Activated naive CD4-positive, alpha-beta T cell treated with anti-CD3 and anti-CD28 coated beads, Interleukin-2, amount 50 U/mL, for 72 hours (primary cell): ENCODE data around the gene TEAD2. TPM values are rescaled to one million over a fixed set of nuclear protein-coding genes. Genes with fewer than 3 reads are reported as not detected.

ENCODE experiments used
- ATAC-seq, 2 donors: fragments of 150-1000 bp; cut with Tn5 transposase; 2 replicates each; pipeline ENCODE4 v1.10.0; 2021; ENCODE audit warnings: mild to moderate bottlenecking in 2 of 2, moderate library complexity in 2 of 2
- DNase-seq, 2 donors: peaks; one replicate each; pipeline ENCODE4 v3.0.0; 2021 to 2022; ENCODE audit warnings: low spot score in 2 of 2
- H3K27ac Mint-ChIP-seq, 2 donors: one replicate each; pipeline ENCODE4 v1.8.0; 2022; ENCODE audit warnings: mild to moderate bottlenecking in 2 of 2, mixed read lengths in 2 of 2
- H3K36me3 Mint-ChIP-seq, 2 donors: one replicate each; pipeline ENCODE4 v1.8.0; 2022; ENCODE audit warnings: mixed read lengths in 2 of 2
- H3K9me3 Mint-ChIP-seq, 2 donors: one replicate each; pipeline ENCODE4 v1.8.0; 2022; ENCODE audit warnings: mixed read lengths in 2 of 2
- total RNA-seq, 2 donors: library from RNA; stranded (reverse); gene quantifications; one replicate each; pipeline ENCODE4 v1.2.3, GENCODE V29; 2022

TEAD2 gene
- total RNA-seq = under 1 TPM in 1 of 2 donors, not detected in 1; 0.32 TPM

DNA sequence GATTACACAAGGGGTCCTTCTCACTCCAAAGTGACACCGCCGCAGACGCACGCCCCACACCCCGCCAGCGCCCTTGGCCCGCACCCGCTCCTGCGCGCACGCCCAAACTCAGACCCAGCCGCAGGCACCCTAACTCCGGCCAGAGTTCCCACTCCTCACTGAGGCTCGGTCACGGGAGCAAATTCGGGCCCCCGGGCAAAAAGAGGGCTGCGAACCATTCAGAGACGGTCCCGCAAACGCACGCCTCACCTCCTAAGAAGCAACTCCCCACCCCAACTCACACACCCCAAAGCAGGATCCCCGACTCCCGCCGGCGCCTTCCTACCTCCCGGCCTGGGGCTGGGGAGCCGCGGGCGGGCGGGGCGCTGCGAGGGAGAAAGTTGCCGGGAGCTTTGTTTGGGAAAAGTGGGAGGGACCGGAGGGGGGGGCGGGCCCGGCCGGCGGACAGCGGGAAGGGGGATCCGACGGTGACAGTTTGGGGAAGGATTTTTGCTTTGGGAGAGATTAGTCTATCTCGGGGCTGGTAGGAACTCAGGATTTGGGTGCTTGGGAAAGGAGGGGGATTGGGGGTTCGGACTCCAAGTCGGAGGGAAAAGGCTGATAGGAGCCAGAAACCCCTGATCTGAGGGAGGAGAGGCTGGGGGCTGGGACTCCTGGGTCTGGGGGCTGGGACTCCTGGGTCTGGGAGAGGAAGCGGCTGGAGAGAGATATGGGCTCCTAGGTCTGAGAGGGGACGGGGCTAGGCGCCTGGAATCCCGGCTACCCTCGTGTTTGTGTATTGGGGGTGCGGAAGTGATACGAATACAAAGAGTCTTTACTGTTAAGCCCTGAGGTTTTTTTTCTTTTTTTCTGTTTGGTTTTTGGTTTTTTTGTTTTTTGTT lies at the start of gene TEAD2:
TSS of gene TEAD2 (minus strand) at position 369 of the 881 bp plus-strand sequence. CDS start 2,341 bp downstream, outside the sequence.
- peak in 1 of 2 donors; percentile 29 for DNase-seq
- ATAC-seq = no peak
- no peak within 1 kb of the TSS for H3K27ac Mint-ChIP-seq

GRCh38 chr19:49411681-49412326 lies 49.6 kb upstream of the TEAD2 start:
- Mint-ChIP-seq H3K36me3 (no peaks in the 10 kb centered on the region), H3K27ac (peak overlapping the region in 1 of 2 donors; percentile 6), H3K9me3 (peaks cover 0 to 6% of the 10 kb centered on the region in 2 donors)
- DNase-seq (no peak), ATAC-seq (no peak)

More for the DNA sequence above, at the start of gene TEAD2:
- Mint-ChIP-seq H3K36me3 (no peaks in the 10 kb centered on the region), H3K9me3 (no peaks in the 10 kb centered on the region)

GRCh38 chr19:49409441-49410029 lies 47.3 kb upstream of the TEAD2 start:
- no peaks in the 10 kb centered on the region for H3K36me3 Mint-ChIP-seq
- ATAC-seq (peak; percentile 44 to 74), DNase-seq (no peak)
- H3K9me3 Mint-ChIP-seq = peaks cover 0 to 6% of the 10 kb centered on the region in 2 donors
- H3K27ac Mint-ChIP-seq = peak overlapping the region; percentile 87 to 92

GRCh38 chr19:49408816-49409440 lies 46.7 kb upstream of the TEAD2 start:
- peak overlapping the region; percentile 87 to 92 for H3K27ac Mint-ChIP-seq
- ATAC-seq = peak in 1 of 2 donors; percentile 27
- peaks cover 0 to 6% of the 10 kb centered on the region in 2 donors for H3K9me3 Mint-ChIP-seq
- no peak for DNase-seq
- H3K36me3 Mint-ChIP-seq = no peaks in the 10 kb centered on the region

- DNase-seq (no peak), ATAC-seq (peak in 1 of 2 donors; percentile 64)
- Mint-ChIP-seq H3K36me3 (no peaks in the 10 kb centered on the region), H3K27ac (no peak overlapping the region), H3K9me3 (peaks cover 0 to 6% of the 10 kb centered on the region in 2 donors)
These were observed 45.3 kb upstream of the TEAD2 start for GRCh38 chr19:49407482-49408015.

- ATAC-seq = no peak
- Mint-ChIP-seq H3K9me3 (peaks cover 0 to 6% of the 10 kb centered on the region in 2 donors), H3K36me3 (no peaks in the 10 kb centered on the region), H3K27ac (no peak overlapping the region)
- no peak for DNase-seq
These were observed 44.9 kb upstream of the TEAD2 start for GRCh38 chr19:49407079-49407478.

GRCh38 chr19:49403404-49404187 lies 41.4 kb upstream of the TEAD2 start:
- H3K36me3 Mint-ChIP-seq = no peaks in the 10 kb centered on the region
- no peaks in the 10 kb centered on the region for H3K9me3 Mint-ChIP-seq
- DNase-seq (no peak), ATAC-seq (no peak)
- peak overlapping the region in 1 of 2 donors; percentile 32 for H3K27ac Mint-ChIP-seq

DNA sequence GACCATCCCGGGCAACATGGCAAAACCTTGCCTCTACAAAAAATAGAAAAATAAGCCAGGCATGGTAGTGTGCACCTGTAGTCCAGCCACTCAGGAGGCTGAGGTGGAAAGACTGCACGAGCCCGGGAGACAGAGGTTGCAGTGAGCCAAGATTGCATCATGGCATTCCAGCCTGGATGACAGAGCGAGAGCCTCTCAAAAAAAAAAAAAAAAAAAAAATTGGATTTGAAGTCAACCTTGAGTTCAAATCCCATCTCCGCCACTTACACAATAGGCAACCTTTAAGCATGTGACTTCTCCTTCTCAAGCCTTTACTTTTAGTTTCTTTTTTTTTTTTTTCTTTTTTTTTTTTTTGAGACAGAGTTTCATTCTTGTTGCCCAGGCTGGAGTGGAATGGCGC lies 37.8 kb upstream of the TEAD2 start:
- no peaks in the 10 kb centered on the region for H3K9me3 Mint-ChIP-seq
- no peak for ATAC-seq
- no peak overlapping the region for H3K27ac Mint-ChIP-seq
- H3K36me3 Mint-ChIP-seq = no peaks in the 10 kb centered on the region
- DNase-seq = no peak

- peak overlapping the region in 1 of 2 donors; percentile 32 for H3K27ac Mint-ChIP-seq
- H3K9me3 Mint-ChIP-seq = no peaks in the 10 kb centered on the region
- H3K36me3 Mint-ChIP-seq = no peaks in the 10 kb centered on the region
- ATAC-seq = no peak
- DNase-seq = no peak
These were observed 36.7 kb upstream of the TEAD2 start for GRCh38 chr19:49398931-49399330.

- H3K36me3 Mint-ChIP-seq = no peaks in the 10 kb centered on the region
- DNase-seq (no peak), ATAC-seq (no peak)
- H3K9me3 Mint-ChIP-seq = no peaks in the 10 kb centered on the region
- H3K27ac Mint-ChIP-seq = peak overlapping the region in 1 of 2 donors; percentile 32
These were observed 35.9 kb upstream of the TEAD2 start for GRCh38 chr19:49398001-49398615.

GRCh38 chr19:49396738-49397505 lies 34.7 kb upstream of the TEAD2 start:
- no peaks in the 10 kb centered on the region for H3K36me3 Mint-ChIP-seq

GRCh38 chr19:49395581-49396407 lies 33.6 kb upstream of the TEAD2 start:
- DNase-seq (no peak), ATAC-seq (no peak)
- no peaks in the 10 kb centered on the region for H3K36me3 Mint-ChIP-seq
- no peaks in the 10 kb centered on the region for H3K9me3 Mint-ChIP-seq
- H3K27ac Mint-ChIP-seq = peak overlapping the region in 1 of 2 donors; percentile 23

More at GRCh38 chr19:49396738-49397505, 34.7 kb upstream of the TEAD2 start:
- H3K9me3 Mint-ChIP-seq = no peaks in the 10 kb centered on the region
- no peak for DNase-seq
- H3K27ac Mint-ChIP-seq = peak overlapping the region in 1 of 2 donors; percentile 23
- no peak for ATAC-seq

DNA sequence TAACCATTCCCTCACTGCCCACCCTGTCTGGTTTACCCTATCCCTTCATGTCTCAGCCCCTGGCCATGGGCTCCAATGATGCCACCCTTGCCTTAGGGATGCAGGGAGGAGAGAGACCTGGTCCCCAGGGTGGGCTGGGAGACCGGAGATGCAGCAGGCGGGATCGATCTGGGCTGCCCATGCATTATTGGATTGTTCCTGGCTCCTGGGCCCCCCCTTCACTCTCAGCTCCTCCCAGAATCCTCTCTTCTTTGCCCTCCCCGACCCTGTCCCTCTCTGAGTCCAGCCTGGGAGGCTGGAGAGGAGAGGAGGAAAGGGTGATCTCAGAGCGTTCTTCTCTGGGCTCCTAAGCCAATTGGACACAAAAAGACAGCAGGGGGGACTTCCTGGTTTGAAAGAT lies 31.7 kb upstream of the TEAD2 start:
- DNase-seq (no peak), ATAC-seq (no peak)
- Mint-ChIP-seq H3K27ac (no peak overlapping the region), H3K36me3 (no peaks in the 10 kb centered on the region), H3K9me3 (no peaks in the 10 kb centered on the region)
